IMR-90 (cell line): ENCODE measurements around the gene LGALS16.

Source experiments
- CEBPB ChIP-seq: IDR thresholded peaks from 2 replicates; pipeline ENCODE4 v1.6.1; 2012; ENCODE audit warnings: low read depth, low read length, improper control_type of control experiment
- CHD1 ChIP-seq: IDR thresholded peaks from 2 replicates; pipeline ENCODE4 v1.6.1; 2012; ENCODE audit warnings: low read depth, low read length, improper control_type of control experiment
- MAFK ChIP-seq: IDR thresholded peaks from 2 replicates; pipeline ENCODE4 v1.6.1; 2012; ENCODE audit warnings: low read depth, low read length, improper control_type of control experiment
- MXI1 ChIP-seq: IDR thresholded peaks from 2 replicates; pipeline ENCODE4 v1.6.1; 2012; ENCODE audit warnings: low read depth, mild to moderate bottlenecking, low read length, moderate library complexity, borderline replicate concordance
- POLR2A ChIP-seq: IDR thresholded peaks from 2 replicates; pipeline ENCODE4 v1.6.1; 2012; ENCODE audit warnings: mild to moderate bottlenecking, low read depth, low read length
- RAD21 ChIP-seq: IDR thresholded peaks from 2 replicates; pipeline ENCODE4 v1.6.1; 2012; ENCODE audit warnings: low read length, improper control_type of control experiment
- RCOR1 ChIP-seq: IDR thresholded peaks from 2 replicates; pipeline ENCODE4 v1.6.1; 2012; ENCODE audit warnings: mild to moderate bottlenecking, low read length, improper control_type of control experiment; ENCODE audit not compliant: insufficient replicate concordance
- RFX5 ChIP-seq: IDR thresholded peaks from 2 replicates; pipeline ENCODE4 v1.8.0; 2012; ENCODE audit warnings: low read depth, mild to moderate bottlenecking, low read length, moderate library complexity
- TF ChIP-seq, protein P1 (sequence below): conservative IDR thresholded peaks from 2 replicates; pipeline ENCODE4 v1.5.1; 2012; ENCODE audit warnings: mild to moderate bottlenecking, low read depth, low read length, improper control_type of control experiment
- TF ChIP-seq, protein P2 (sequence below): fragments of 150-350 bp; IDR thresholded peaks from 2 replicates; pipeline ENCODE4 v1.6.1; 2017; ENCODE audit warnings: mild to moderate bottlenecking, antibody characterized with exemption, low read length, low read depth
- TF ChIP-seq, protein P3 (sequence below): fragments of 150-350 bp; IDR thresholded peaks from 2 replicates; pipeline ENCODE4 v1.6.1; 2016; ENCODE audit warnings: low read depth, mild to moderate bottlenecking, low read length, moderate library complexity, borderline replicate concordance

DNA sequence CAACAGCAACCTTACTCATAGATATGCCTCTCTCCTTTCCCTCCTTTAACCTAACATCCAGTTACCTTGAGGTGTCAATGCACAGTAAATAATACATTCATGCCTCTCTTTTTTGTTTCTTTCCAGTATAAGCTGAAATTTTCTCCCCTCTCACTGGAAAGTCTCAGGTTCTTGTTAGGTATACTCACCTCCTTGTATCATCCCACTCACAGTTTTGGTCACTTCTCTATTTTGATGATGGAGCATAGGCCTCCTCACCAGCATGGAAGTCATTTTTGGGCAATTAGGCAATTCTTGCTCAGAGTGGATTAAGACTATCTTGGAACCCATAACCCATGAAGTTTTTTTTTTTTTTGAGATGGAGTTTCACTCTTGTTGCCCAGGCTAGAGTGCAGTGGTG is 42.8 kb downstream of the LGALS16 start:
- TF ChIP-seq, protein P1, sequence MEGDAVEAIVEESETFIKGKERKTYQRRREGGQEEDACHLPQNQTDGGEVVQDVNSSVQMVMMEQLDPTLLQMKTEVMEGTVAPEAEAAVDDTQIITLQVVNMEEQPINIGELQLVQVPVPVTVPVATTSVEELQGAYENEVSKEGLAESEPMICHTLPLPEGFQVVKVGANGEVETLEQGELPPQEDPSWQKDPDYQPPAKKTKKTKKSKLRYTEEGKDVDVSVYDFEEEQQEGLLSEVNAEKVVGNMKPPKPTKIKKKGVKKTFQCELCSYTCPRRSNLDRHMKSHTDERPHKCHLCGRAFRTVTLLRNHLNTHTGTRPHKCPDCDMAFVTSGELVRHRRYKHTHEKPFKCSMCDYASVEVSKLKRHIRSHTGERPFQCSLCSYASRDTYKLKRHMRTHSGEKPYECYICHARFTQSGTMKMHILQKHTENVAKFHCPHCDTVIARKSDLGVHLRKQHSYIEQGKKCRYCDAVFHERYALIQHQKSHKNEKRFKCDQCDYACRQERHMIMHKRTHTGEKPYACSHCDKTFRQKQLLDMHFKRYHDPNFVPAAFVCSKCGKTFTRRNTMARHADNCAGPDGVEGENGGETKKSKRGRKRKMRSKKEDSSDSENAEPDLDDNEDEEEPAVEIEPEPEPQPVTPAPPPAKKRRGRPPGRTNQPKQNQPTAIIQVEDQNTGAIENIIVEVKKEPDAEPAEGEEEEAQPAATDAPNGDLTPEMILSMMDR, result no peak
- TF ChIP-seq POLR2A, result no peak
- TF ChIP-seq CEBPB, result no peak
- no peak for TF ChIP-seq CHD1
- TF ChIP-seq RAD21, result no peak
- TF ChIP-seq, protein P2, sequence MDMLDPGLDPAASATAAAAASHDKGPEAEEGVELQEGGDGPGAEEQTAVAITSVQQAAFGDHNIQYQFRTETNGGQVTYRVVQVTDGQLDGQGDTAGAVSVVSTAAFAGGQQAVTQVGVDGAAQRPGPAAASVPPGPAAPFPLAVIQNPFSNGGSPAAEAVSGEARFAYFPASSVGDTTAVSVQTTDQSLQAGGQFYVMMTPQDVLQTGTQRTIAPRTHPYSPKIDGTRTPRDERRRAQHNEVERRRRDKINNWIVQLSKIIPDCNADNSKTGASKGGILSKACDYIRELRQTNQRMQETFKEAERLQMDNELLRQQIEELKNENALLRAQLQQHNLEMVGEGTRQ, result no peak
- TF ChIP-seq MAFK, result no peak
- no peak for TF ChIP-seq MXI1
- no peak for TF ChIP-seq RFX5
- TF ChIP-seq, protein P3, sequence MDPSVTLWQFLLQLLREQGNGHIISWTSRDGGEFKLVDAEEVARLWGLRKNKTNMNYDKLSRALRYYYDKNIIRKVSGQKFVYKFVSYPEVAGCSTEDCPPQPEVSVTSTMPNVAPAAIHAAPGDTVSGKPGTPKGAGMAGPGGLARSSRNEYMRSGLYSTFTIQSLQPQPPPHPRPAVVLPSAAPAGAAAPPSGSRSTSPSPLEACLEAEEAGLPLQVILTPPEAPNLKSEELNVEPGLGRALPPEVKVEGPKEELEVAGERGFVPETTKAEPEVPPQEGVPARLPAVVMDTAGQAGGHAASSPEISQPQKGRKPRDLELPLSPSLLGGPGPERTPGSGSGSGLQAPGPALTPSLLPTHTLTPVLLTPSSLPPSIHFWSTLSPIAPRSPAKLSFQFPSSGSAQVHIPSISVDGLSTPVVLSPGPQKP, result no peak
- TF ChIP-seq RCOR1, result no peak
